Stimulated activated CD8-positive, alpha-beta memory T cell treated with anti-CD3 and anti-CD28 coated beads, Interleukin-12 subunit alpha, Interleukin-12 subunit beta, amount 100 ng/mL, for 4 hours (primary cell): Measurements from ENCODE around the gene ATF5.
"Not testable (repeated sequence)": the region's sequence is repeated elsewhere in the genome, so short reads cannot be mapped to it uniquely, and the experiment has no call there.

Experiments used
- DNase-seq: peaks from one replicate; pipeline ENCODE4 v3.0.0-alpha.2; 2020; ENCODE audit warnings: low read depth

ATF5 gene

GRCh38 chr19:49949742-49950589 lies 21.0 kb downstream of the ATF5 start:
- no peak for DNase-seq

DNA sequence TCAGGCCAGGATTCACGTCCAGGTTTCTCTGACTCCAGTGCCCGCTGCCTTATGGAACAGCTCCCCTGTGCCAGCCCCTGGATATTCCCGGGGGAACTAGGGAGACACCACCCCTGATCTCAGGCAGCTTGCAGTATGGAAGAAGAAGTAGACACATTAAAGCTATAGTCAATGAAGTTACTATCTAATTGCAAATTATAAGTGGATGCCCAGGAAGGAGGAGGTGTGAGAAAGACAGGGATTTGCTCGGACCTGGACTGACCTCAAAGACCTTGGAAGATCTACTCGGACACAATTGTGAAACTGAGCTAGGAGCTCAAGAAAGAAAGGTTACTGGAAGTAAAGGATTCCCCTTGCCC lies 21.6 kb downstream of the ATF5 start:
- DNase-seq, result no peak

- no peak for DNase-seq
Observed at GRCh38 chr19:49950956-49951526, 22.0 kb downstream of the ATF5 start.

DNA sequence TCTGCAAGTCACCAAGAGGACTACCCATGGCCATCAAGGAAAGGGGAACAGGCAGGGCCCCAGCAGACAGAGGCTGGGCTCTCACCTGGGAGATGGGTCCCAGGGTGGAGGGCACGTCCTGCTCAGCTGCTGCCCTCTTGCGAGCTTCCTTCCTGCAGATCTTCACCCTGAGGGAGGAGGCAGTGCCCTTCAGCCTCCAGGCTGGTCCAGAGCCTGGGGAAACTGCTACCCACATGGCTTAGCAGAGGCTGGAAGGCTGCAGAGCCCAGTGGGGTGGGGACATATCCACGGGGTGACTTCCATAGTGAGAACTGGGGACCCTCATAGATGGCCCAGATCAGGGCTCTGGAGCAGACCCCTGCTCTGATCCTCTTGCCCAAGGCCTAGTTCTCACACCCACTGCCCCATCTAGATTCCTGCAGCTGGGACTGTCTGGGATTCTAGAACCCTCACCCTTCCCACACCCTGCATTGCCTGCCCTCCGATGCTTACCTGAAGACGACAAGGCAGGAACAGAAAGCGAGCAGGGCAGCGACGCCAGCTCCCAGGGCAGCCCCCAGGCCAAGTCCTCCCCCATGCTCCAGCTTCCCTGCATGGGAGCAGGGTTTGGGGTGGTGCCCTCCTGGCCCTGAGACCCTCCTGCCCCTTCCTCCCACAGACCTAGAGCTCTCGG lies 22.9 kb downstream of the ATF5 start:
- no peak for DNase-seq

GRCh38 chr19:49952479-49952836 lies 23.5 kb downstream of the ATF5 start:
- DNase-seq, result no peak

DNA sequence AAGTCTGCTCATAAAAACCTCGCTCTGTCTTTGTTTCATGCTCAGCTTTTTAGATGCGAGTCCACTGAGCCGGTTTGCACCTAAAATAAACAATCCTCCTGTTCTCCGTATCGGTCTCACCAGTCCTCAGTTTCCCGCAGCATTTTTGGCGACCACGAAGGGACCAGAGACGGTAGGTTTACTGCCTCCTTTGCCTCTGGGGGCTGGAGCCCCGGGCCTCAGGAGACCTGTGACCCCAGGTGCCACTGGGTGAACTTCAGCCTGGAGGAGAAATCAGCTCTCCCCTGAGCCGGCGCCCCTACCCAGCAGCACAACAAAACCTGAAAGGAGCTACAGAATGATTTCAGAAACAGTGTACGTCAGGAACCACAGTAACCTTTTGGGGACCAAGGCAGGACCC lies 23.9 kb downstream of the ATF5 start:
- DNase-seq, result no peak

GRCh38 chr19:49953416-49953815 lies 24.4 kb downstream of the ATF5 start:
- DNase-seq, result no peak

- no peak for DNase-seq
Observed at GRCh38 chr19:49954092-49954829, 25.3 kb downstream of the ATF5 start.

GRCh38 chr19:49954933-49955332 lies 25.9 kb downstream of the ATF5 start:
- no peak for DNase-seq

DNA sequence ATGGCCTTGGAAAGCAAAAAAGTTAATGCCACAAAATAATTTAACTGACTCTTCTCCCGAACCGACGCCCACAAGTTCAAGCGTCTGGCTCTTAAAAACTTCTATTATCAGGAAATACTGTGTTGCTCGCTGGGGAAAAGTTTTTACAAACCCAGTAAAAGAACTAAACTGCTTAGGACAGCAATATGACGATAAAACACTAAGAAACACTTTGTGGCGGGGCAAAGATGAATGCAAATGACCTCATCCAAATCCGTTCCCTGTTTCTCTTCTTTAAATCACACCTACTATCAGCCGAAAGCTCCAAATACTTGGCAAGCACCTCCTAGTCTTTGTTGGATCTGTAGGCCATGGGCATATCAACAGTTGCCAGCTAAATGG lies 27.1 kb downstream of the ATF5 start:
- DNase-seq, result no peak

GRCh38 chr19:49957262-49957915 lies 28.4 kb downstream of the ATF5 start:
- DNase-seq, result no peak

- DNase-seq, result not testable (repeated sequence)
Observed at GRCh38 chr19:49958144-49958543, 29.1 kb downstream of the ATF5 start.

DNA sequence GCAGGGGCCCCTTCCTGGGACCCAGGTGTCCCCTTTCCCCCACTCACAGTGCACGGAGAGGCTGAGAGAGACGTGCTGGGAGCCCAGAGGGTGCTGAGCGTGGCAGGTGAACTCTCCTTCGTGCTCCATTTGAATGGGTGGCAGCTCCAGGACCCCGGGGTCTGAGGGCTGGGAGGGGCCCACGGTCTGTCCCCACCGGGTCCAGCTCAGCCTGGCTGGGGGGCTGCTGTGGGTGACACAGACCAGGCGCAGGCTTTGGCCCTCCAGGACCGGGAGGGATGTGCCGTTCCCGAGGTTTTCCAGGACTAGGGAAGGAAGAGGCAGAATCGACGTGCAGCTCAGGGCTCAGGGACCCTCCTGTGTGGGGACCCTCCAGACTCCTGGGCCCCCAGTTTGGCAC lies 29.6 kb downstream of the ATF5 start:
- not testable (repeated sequence) for DNase-seq

DNA sequence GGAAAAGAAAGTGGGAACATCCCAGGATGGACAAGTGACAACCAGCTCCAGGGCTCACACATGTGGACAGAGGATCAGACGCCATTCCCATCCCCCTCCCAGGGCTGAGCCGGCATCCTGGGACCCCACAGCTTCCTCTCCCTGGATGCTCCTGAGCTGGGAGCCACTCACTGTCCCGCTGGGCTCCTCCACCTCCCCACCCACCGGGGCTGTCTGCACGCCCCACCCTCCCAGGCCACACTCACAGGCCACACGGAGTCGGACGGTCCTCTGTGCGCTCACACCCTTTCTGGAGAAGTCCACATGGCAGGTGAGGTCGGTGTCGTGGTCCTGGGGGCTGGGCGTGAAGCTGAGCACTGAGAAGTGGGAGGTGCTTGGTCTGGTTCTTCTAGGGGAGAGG lies 30.9 kb downstream of the ATF5 start:
- DNase-seq, result not testable (repeated sequence)

GRCh38 chr19:49960980-49961379 lies 32.0 kb downstream of the ATF5 start, which contains the start of gene SIGLEC11:
SIGLEC11 (minus strand) TSS chr19:49961172; CDS start chr19:49961081, 91 bp downstream.
- not testable (repeated sequence) for DNase-seq

DNA sequence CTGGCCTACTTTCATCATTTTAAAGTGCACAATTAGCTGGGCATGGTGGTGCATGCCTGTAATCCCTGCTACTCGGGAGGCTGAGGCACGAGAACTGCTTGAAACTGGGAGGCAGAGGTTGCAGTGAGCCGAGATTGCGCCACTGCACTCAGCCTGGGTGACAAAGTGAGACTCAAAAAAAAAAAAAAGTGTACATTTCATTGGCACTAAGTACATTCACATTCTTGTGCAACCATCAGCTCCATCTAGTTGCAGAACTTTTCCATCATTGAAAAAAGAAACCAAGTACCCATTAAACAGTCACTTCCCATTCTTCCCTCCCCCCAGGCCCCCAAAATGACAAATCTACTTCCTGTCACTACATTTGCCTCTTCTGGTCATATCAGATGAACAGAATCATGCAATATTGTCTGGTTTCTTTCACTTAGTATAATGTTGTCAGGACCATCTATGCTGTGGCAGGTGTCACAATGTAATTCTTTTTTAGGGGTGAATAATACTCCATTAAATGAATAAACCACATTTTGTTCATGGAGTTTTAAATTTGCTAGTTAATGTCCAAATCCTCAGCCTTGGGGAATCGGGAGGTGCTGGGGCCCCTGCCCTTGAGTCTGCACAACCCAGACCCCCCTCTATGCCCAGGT lies 39.4 kb downstream of the ATF5 start:
- DNase-seq, result no peak

GRCh38 chr19:49969355-49969754 lies 40.4 kb downstream of the ATF5 start:
- DNase-seq, result not testable (repeated sequence)

DNA sequence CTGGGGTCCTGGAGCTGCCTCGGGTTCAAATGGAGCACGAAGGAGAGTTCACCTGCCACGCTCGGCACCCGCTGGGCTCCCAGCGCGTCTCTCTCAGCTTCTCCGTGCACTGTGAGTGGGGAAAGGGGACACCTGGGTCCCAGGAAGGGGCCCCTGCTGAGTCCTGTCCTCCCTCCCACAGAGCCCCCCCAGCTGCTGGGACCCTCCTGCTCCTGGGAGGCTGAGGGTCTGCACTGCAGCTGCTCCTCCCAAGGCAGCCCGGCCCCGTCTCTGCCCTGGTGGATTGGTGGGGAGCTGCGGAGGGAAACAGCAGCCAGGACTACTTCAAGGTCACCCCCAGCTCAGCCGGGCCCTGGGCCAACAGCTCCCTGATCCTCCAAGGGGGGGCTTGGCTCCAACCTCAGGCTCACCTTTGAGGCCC lies 43.0 kb downstream of the ATF5 start:
- DNase-seq, result no peak

DNA sequence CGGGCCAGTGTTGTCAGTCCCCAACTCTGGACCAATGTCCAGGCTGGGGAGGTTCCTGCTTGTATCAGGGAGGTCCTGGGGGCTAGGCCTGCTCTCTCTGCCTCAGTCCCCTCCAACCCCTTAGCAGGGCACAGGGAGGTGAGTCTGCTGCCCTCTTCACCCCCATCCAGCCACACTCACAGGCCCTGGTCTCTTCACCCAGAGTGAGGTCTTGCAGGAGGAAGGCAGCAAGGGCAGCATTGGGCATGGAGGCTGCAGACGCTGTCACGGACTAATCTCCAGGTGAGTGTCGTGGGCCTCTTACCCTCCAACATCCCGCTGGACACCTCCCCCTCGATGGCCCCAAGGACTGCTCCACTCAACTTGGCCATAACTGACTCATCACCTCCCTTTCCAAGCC lies 43.8 kb downstream of the ATF5 start:
- DNase-seq, result no peak

GRCh38 chr19:49973987-49974386 lies 45.0 kb downstream of the ATF5 start:
- DNase-seq, result no peak

- DNase-seq, result no peak
Observed at GRCh38 chr19:49975051-49975450, 46.0 kb downstream of the ATF5 start.
